MCF 10A (cell line): ENCODE measurements around the gene INTS7. TPM values are rescaled to one million over a fixed set of nuclear protein-coding genes. Genes with fewer than 3 reads are reported as not detected.
"Not testable (repeated sequence)": the region's sequence is repeated elsewhere in the genome, so short reads cannot be mapped to it uniquely, and the experiment has no call there.

Experiments
- BruUV-seq: library from RNA; stranded (reverse); fragments of 400-500 nt; replicated peaks from 2 replicates; lab custom pipeline; 2021; lab: Mats Ljungman, UMichigan
- CTCF ChIA-PET: fragments of 300-600 bp; sonication (Branson Sonifier 250); formaldehyde crosslinking; extraction: SDS; loops from one replicate; lab custom pipeline; 2021; ENCODE audit warnings: antibody characterized with exemption, inconsistent platforms; lab: Yijun Ruan, JAX
- POLR2A ChIA-PET: fragments of 300-600, 350-650 bp; sonication (Branson Sonifier 250); formaldehyde crosslinking; extraction: SDS; loops from one replicate; lab custom pipeline; 2020; ENCODE audit warnings: antibody characterized with exemption, inconsistent platforms; lab: Yijun Ruan, JAX
- DNase-seq: peaks from one replicate; pipeline ENCODE4 v3.0.0-alpha.2; 2018; ENCODE audit not compliant: unreplicated experiment
- H3K27ac Mint-ChIP-seq: one replicate; pipeline ENCODE4 v1.8.0; 2022; ENCODE audit warnings: mild to moderate bottlenecking, low read depth, mixed read lengths; ENCODE audit not compliant: unreplicated experiment
- H3K27me3 Mint-ChIP-seq: one replicate; pipeline ENCODE4 v1.8.0; 2022; ENCODE audit warnings: mixed read lengths; ENCODE audit not compliant: insufficient read depth, unreplicated experiment
- H3K36me3 Mint-ChIP-seq: one replicate; pipeline ENCODE4 v1.8.0; 2022; ENCODE audit warnings: mild to moderate bottlenecking, moderate library complexity, mixed read lengths; ENCODE audit not compliant: insufficient read depth, unreplicated experiment
- H3K4me1 Mint-ChIP-seq: one replicate; pipeline ENCODE4 v1.8.0; 2022; ENCODE audit warnings: mixed read lengths; ENCODE audit not compliant: insufficient read depth, unreplicated experiment
- H3K4me3 Mint-ChIP-seq: one replicate; pipeline ENCODE4 v1.8.0; 2022; ENCODE audit warnings: mild to moderate bottlenecking, moderate library complexity, mixed read lengths; ENCODE audit not compliant: unreplicated experiment
- H3K9me3 Mint-ChIP-seq: one replicate; pipeline ENCODE4 v1.8.0; 2022; ENCODE audit warnings: mixed read lengths; ENCODE audit not compliant: unreplicated experiment
- CTCF ChIP-seq: fragments of 200-600 bp; IDR thresholded peaks from one replicate; pipeline ENCODE4 v1.8.0; 2022; ENCODE audit warnings: antibody characterized with exemption, mild to moderate bottlenecking; ENCODE audit not compliant: unreplicated experiment
- intact Hi-C: fragments of 100-400 bp; cut with micrococcal nuclease; formaldehyde crosslinking; loops from 2 replicates; pipeline ENCODE4 v1.14.1; 2022
- total RNA-seq: library from RNA; stranded (reverse); gene quantifications from 2 replicates; pipeline ENCODE4 v1.2.3, GENCODE V29; 2022

INTS7 gene
- total RNA-seq, 1 experiment from 2014 or later = 62.3 TPM

GRCh38 chr1:212024469-212025149 is 10.7 kb downstream of the INTS7 start:
- intact Hi-C loops = no loop called here
- TF ChIP-seq CTCF = no peak
- POLR2A ChIA-PET = interaction anchor here (0.8 to 24.7 kb wide), 3 partner anchors 5 to 80 kb away, joined by 3 to 385 read pairs (median 385); partner anchors contain the start of genes DTL and INTS7

GRCh38 chr1:212022908-212023307 is 12.4 kb downstream of the INTS7 start:
- Mint-ChIP-seq H3K36me3 (peaks cover 31% of the 10 kb centered on the region), H3K9me3 (peaks cover 12% of the 10 kb centered on the region), H3K4me1 (peaks cover 23% of the 10 kb centered on the region)
- H3K27ac Mint-ChIP-seq, intact Hi-C loops, H3K27me3 Mint-ChIP-seq, DNase-seq, BruUV-seq, H3K4me3 Mint-ChIP-seq: not testable (repeated sequence)
- ChIA-PET CTCF (interaction anchor here (0.6 to 9.6 kb wide), 4 partner anchors 8 to 446 kb away, joined by 3 to 100 read pairs (median 44); partner anchors contain the start of genes DTL and INTS7), POLR2A (interaction anchor here (24.7 kb wide), 1 partner anchor 10 kb away, joined by 385 read pairs; the partner anchor contains the start of genes DTL and INTS7)

More at GRCh38 chr1:212024469-212025149, 10.7 kb downstream of the INTS7 start:
- BruUV-seq = no TSS peak
- CTCF ChIA-PET = interaction anchor here (1.0 to 9.6 kb wide), 4 partner anchors 10 to 346 kb away, joined by 3 to 100 read pairs (median 44); partner anchors contain the start of genes DTL and INTS7
- no peak for DNase-seq
- Mint-ChIP-seq H3K9me3 (peaks cover 12% of the 10 kb centered on the region), H3K4me3 (no peak overlapping the region), H3K27ac (peak overlapping the region; percentile 14), H3K27me3 (no peaks in the 10 kb centered on the region), H3K36me3 (peaks cover 21% of the 10 kb centered on the region), H3K4me1 (peaks cover 40% of the 10 kb centered on the region)

- BruUV-seq = no TSS peak
- peaks cover 12% of the 10 kb centered on the region for H3K9me3 Mint-ChIP-seq
- H3K36me3 Mint-ChIP-seq = peaks cover 44% of the 10 kb centered on the region
- H3K4me1 Mint-ChIP-seq = peaks cover 10% of the 10 kb centered on the region
- ChIA-PET CTCF (interaction anchor here (0.6 to 9.6 kb wide), 6 partner anchors 7 to 551 kb away, joined by 3 to 100 read pairs (median 6); partner anchors contain the start of genes DTL and INTS7), POLR2A (interaction anchor here (0.6 to 24.7 kb wide), 3 partner anchors 11 to 214 kb away, joined by 3 to 385 read pairs (median 3); partner anchors contain the start of genes DTL and INTS7)
- TF ChIP-seq CTCF = no peak
- intact Hi-C loops = no loop called here
- H3K27me3 Mint-ChIP-seq = no peaks in the 10 kb centered on the region
- no peak overlapping the region for H3K27ac Mint-ChIP-seq
- no peak overlapping the region for H3K4me3 Mint-ChIP-seq
- DNase-seq = no peak
Measured at GRCh38 chr1:212021563-212021962, 13.8 kb downstream of the INTS7 start.

GRCh38 chr1:212020975-212021374 is 14.4 kb downstream of the INTS7 start:
- peak overlapping the region; percentile 57 for H3K27ac Mint-ChIP-seq
- intact Hi-C loops = no loop called here
- no peak overlapping the region for H3K4me3 Mint-ChIP-seq
- ChIA-PET CTCF (interaction anchor here (0.7 to 9.6 kb wide), 6 partner anchors 6 to 1611 kb away, joined by 3 to 100 read pairs (median 6); partner anchors contain the start of genes DTL and INTS7), POLR2A (interaction anchor here (24.7 kb wide), 1 partner anchor 12 kb away, joined by 385 read pairs; the partner anchor contains the start of genes DTL and INTS7)
- H3K4me1 Mint-ChIP-seq = peaks cover 6% of the 10 kb centered on the region
- BruUV-seq = no TSS peak
- no peak for TF ChIP-seq CTCF
- no peak for DNase-seq
- no peaks in the 10 kb centered on the region for H3K27me3 Mint-ChIP-seq
- H3K36me3 Mint-ChIP-seq = peaks cover 50% of the 10 kb centered on the region
- H3K9me3 Mint-ChIP-seq = peaks cover 12% of the 10 kb centered on the region
